OCI-LY1 (cell line): ENCODE data around the gene SARS1.

Experiments
- CTCF ChIP-seq: fragments of 200-600 bp; sonication (generic), shearing (Covaris generic); IDR thresholded peaks from 2 replicates; pipeline ENCODE4 v1.5.1; 2017; ENCODE audit warnings: mild to moderate bottlenecking, antibody characterized with exemption, low read length, moderate library complexity, mixed read lengths
- EZH2 ChIP-seq: fragments of 200-600 bp; sonication (generic), shearing (Covaris generic); IDR thresholded peaks from 2 replicates; pipeline ENCODE4 v1.8.0; 2017; ENCODE audit warnings: borderline replicate concordance, mixed run types, mild to moderate bottlenecking, antibody characterized with exemption, low read length, moderate library complexity, mixed read lengths

GRCh38 chr1:109218516-109218915, 4.8 kb downstream of the SARS1 start:
- TF ChIP-seq CTCF: no peak
- TF ChIP-seq EZH2: no peak
